K562 (cell line): Measurements from ENCODE around the gene ACSL5. TPM values are rescaled to one million over a fixed set of nuclear protein-coding genes. Genes with fewer than 3 reads are reported as not detected.

Source experiments
- ARNT ChIP-seq, 2 experiments: fragments of 450-650 bp; IDR thresholded peaks; 2 replicates each; pipeline ENCODE4 v1.6.1; 2016; ENCODE audit warnings: mild to moderate bottlenecking in 1 of 2
- BMI1 ChIP-seq: fragments of 150-350 bp; IDR thresholded peaks from 2 replicates; pipeline ENCODE4 v1.6.1; 2014; ENCODE audit warnings: low read length
- CBFA2T2 ChIP-seq: fragments of 450-650 bp; conservative IDR thresholded peaks from 2 replicates; pipeline ENCODE4 v1.6.1; 2017; ENCODE audit warnings: mild to moderate bottlenecking
- DEAF1 ChIP-seq: fragments of 450-650 bp; formaldehyde crosslinking; IDR thresholded peaks from 2 replicates; pipeline ENCODE4 v1.4.0; 2020; ENCODE audit warnings: mild to moderate bottlenecking, moderate library complexity
- DLX4 ChIP-seq: fragments of 250-450 bp; sonication (Bioruptor Pico); IDR thresholded peaks from 2 replicates; pipeline ENCODE4 v1.6.1; 2021; ENCODE audit warnings: mild to moderate bottlenecking
- HDGF ChIP-seq: fragments of 450-650 bp; IDR thresholded peaks from 2 replicates; pipeline ENCODE4 v1.6.1; 2016
- HES1 ChIP-seq: fragments of 450-650 bp; IDR thresholded peaks from 2 replicates; pipeline ENCODE4 v1.6.1; 2016; ENCODE audit warnings: low read depth, mild to moderate bottlenecking, moderate library complexity
- HSF4 ChIP-seq: fragments of 250-450 bp; sonication (Bioruptor Pico); IDR thresholded peaks from 2 replicates; pipeline ENCODE4 v2.1.2; 2022; ENCODE audit warnings: mild to moderate bottlenecking, moderate library complexity, borderline replicate concordance
- KAT8 ChIP-seq: fragments of 450-650 bp; IDR thresholded peaks from 2 replicates; pipeline ENCODE4 v1.6.1; 2016; ENCODE audit warnings: low read depth, mild to moderate bottlenecking
- MBD2 ChIP-seq: sonication (generic); IDR thresholded peaks from 2 replicates; pipeline ENCODE4 v1.6.1; 2016; ENCODE audit warnings: low read depth, borderline replicate concordance
- NR2C1 ChIP-seq, 2 experiments: fragments of 450-650 bp; IDR thresholded peaks; 2 replicates each; pipeline ENCODE4 v1.6.1; 2017; ENCODE audit warnings: mild to moderate bottlenecking in 2 of 2, antibody characterized with exemption in 1 of 2, inconsistent platforms in 1 of 2, missing compliant biosample characterization in 1 of 2, missing genetic modification characterization in 1 of 2
- NRF1 ChIP-seq, 2 experiments: fragments of 450-650 bp; IDR thresholded peaks in 1 of 2; conservative IDR thresholded peaks in 1 of 2; 2 replicates each; pipeline ENCODE4 v1.6.1; 2014; ENCODE audit warnings: mild to moderate bottlenecking in 2 of 2
- OTX1 ChIP-seq: fragments of 450-650 bp; formaldehyde crosslinking; IDR thresholded peaks from 2 replicates; pipeline ENCODE4 v1.4.0; 2022; ENCODE audit warnings: mild to moderate bottlenecking
- TFAP4 ChIP-seq: sonication (generic); formaldehyde crosslinking; IDR thresholded peaks from 2 replicates; pipeline ENCODE4 v1.8.0; 2022; ENCODE audit warnings: missing genetic modification reagents, mild to moderate bottlenecking, moderate library complexity, borderline replicate concordance
- ZKSCAN3 ChIP-seq: fragments of 250-450 bp; sonication (Bioruptor Pico); IDR thresholded peaks from 2 replicates; pipeline ENCODE4 v1.4.0; 2020
- ZNF395 ChIP-seq: fragments of 200-800 bp; sonication (Bioruptor generic); IDR thresholded peaks from 2 replicates; pipeline ENCODE4 v1.6.1; 2017; ENCODE audit warnings: missing genetic modification characterization, missing compliant biosample characterization
- ZNF449 ChIP-seq: fragments of 250-450 bp; sonication (Bioruptor Pico); IDR thresholded peaks from 2 replicates; pipeline ENCODE4 v1.8.0; 2022; ENCODE audit warnings: moderate library complexity, mild to moderate bottlenecking, inconsistent platforms
- ZNF561 ChIP-seq: fragments of 450-650 bp; formaldehyde crosslinking; conservative IDR thresholded peaks from 2 replicates; pipeline ENCODE4 v1.4.0; 2020; ENCODE audit warnings: mild to moderate bottlenecking, moderate library complexity
- ZNF766 ChIP-seq: fragments of 200-800 bp; sonication (Bioruptor generic); conservative IDR thresholded peaks from 2 replicates; pipeline ENCODE4 v1.6.1; 2016; ENCODE audit warnings: missing genetic modification characterization, missing compliant biosample characterization
- polyA plus RNA-seq, 8 experiments: library from polyadenylated mRNA; depleted of rRNA in 4 of 8; stranded (reverse) in 5 of 8; unstranded in 3 of 8; fragments of >200 nt; fragmentation: Nextera tagmentation in 2 of 8; fragmentation: Illumina TruSeq in 1 of 8; extraction: Ambion mirVana in 2 of 8; extraction: Trizol in 1 of 8; gene quantifications; 2 replicates each; pipeline versions ENCODE4 v1.2.1 to v1.2.3, GENCODE V29; 2011 to 2014; ENCODE audit warnings: inconsistent platforms in 1 of 8, missing spikeins in 1 of 8
- total RNA-seq, 7 experiments: library from RNA; depleted of rRNA in 6 of 7; stranded (reverse); fragments of >200 nt in 6 of 7; fragmentation: Illumina TruSeq in 2 of 7; extraction: Trizol in 2 of 7; gene quantifications; 2 replicates each; pipeline versions ENCODE4 v1.2.1 to v1.2.3, GENCODE V29; 2011 to 2021; ENCODE audit warnings: low replicate concordance in 1 of 7

The ACSL5 gene
- total and polyA plus RNA-seq, 9 of the 15 experiments (the other 6 are each of a cell fraction or from before 2014, with no cell fraction given) = 0.19 to 1.4 (median 0.55) TPM

- TF ChIP-seq TFAP4 (CRISPR knock-in tag) (peak; percentile 64; the same call in 1 of the 2 replicates), OTX1 (CRISPR knock-in tag) (no peak), NRF1 (conservative IDR thresholded peaks at IDR 0.05 in 1 of 2, IDR thresholded peaks at IDR 0.05 in 1 of 2) (peak; percentile 87 to 90), HES1 (no peak), DEAF1 (CRISPR knock-in tag) (no peak), CBFA2T2 (no peak), HSF4 (CRISPR knock-in tag) (no peak), KAT8 (peak; percentile 76), ZNF561 (CRISPR knock-in tag) (no peak), HDGF (no peak), NR2C1 (IDR thresholded peaks at IDR 0.05) (peak; percentile 69), NR2C1 (tag; IDR thresholded peaks at IDR 0.05) (0 out of 2 replicates have a peak, but pooled peaks have one; percentile 20), MBD2 (0 out of 2 replicates have a peak, but pooled peaks have one; percentile 27), ZNF449 (CRISPR knock-in tag) (no peak), ARNT (IDR thresholded peaks at IDR 0.05) (peak; percentile 59 to 60; a peak in 2 of 4 replicates), ZKSCAN3 (CRISPR knock-in tag) (no peak), ZNF766 (CRISPR knock-in tag) (0 out of 2 replicates have a peak, but pooled peaks have one; percentile 37), ZNF395 (CRISPR knock-in tag) (0 out of 2 replicates have a peak, but pooled peaks have one; percentile 43), BMI1 (no peak), DLX4 (CRISPR knock-in tag) (no peak)
These were observed 73.1 kb downstream of the ACSL5 start, which contains the start of the genes VTI1A and ZDHHC6 (continued) for GRCh38 chr10:112446855-112447619.
